Activated naive CD8-positive, alpha-beta T cell treated with anti-CD3 and anti-CD28 coated beads, Interleukin-2, amount 50 U/mL, for 24 hours (primary cell): ENCODE data around the gene FGF6.
A peak's percentile ranks its signal among the peaks of the same experiment; 100 is the strongest.

Experiments used
- ATAC-seq: fragments of 150-1000 bp; cut with Tn5 transposase; one replicate; pipeline ENCODE4 v1.10.0; 2021
- DNase-seq: peaks from one replicate; pipeline ENCODE4 v3.0.0; 2021
- H3K27ac Mint-ChIP-seq: one replicate; pipeline ENCODE4 v1.8.0; 2021; ENCODE audit warnings: mild to moderate bottlenecking, mixed read lengths
- H3K27me3 Mint-ChIP-seq: one replicate; pipeline ENCODE4 v1.8.0; 2021; ENCODE audit warnings: mixed read lengths
- H3K36me3 Mint-ChIP-seq: one replicate; pipeline ENCODE4 v1.8.0; 2021; ENCODE audit warnings: low read depth, mixed read lengths
- H3K4me1 Mint-ChIP-seq: one replicate; pipeline ENCODE4 v1.8.0; 2021; ENCODE audit warnings: mixed read lengths
- H3K4me3 Mint-ChIP-seq: one replicate; pipeline ENCODE4 v1.8.0; 2021; ENCODE audit warnings: mild to moderate bottlenecking, moderate library complexity, mixed read lengths
- H3K9me3 Mint-ChIP-seq: one replicate; pipeline ENCODE4 v1.8.0; 2021; ENCODE audit warnings: mixed read lengths

FGF6 gene

DNA sequence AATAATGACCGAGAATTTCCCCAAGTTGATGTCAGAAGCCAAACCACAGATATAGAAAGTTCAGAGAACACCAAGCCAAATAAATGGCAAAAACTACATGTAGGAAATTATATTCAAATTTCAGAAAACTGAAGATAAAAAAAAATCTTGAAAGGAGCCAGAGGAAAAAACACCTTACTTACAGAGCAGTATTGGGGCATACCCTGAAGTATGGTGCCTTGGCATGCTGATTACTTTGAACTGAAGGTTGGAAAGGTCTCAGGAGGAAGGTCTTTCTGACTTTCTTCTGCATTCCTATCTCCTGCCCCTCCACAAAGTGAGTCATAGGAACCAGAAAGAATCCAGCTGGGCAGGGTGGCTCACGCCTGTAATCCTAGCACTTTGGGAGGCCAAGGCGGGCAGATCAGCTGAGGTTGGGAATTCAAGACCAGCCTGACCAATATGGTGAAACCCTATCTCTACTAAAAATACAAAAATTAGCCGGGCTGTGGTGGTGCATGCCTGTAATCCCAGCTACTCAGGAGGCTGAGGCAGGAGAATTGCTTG is 8.8 kb upstream of the FGF6 start:
- ATAC-seq (peak; percentile 72), DNase-seq (no peak)
- H3K27me3 Mint-ChIP-seq: peaks cover 4% of the 10 kb centered on the region
- peaks cover 20% of the 10 kb centered on the region for H3K4me1 Mint-ChIP-seq
- peaks cover 7% of the 10 kb centered on the region for H3K9me3 Mint-ChIP-seq
- H3K27ac Mint-ChIP-seq: peak overlapping the region; percentile 0
- H3K36me3 Mint-ChIP-seq: peaks cover 2% of the 10 kb centered on the region
- H3K4me3 Mint-ChIP-seq: no peak overlapping the region

DNA sequence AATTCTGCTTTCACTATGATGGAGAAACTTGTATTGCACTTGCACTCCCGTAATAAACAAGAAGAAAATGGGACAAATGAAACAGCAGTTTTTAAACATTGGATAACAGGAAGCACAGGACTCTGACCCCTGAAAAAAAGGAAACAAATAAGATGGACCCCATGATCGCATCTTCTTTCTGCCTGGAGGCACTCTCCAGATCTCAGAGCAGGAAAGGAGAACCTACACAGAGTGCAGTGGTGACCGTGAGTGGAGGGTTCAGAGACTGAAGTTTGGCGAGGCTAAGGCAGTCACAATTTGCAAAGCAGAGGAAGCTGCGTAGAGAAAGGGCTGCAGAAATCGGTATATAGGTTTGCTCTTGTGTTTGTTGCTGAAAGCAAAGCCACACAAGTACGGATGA is 6.1 kb upstream of the FGF6 start:
- Mint-ChIP-seq H3K9me3 (peaks cover 7% of the 10 kb centered on the region), H3K27ac (no peak overlapping the region), H3K4me1 (peaks cover 20% of the 10 kb centered on the region), H3K27me3 (peaks cover 4% of the 10 kb centered on the region), H3K4me3 (no peak overlapping the region), H3K36me3 (peaks cover 2% of the 10 kb centered on the region)
- ATAC-seq: no peak
- no peak for DNase-seq

DNA sequence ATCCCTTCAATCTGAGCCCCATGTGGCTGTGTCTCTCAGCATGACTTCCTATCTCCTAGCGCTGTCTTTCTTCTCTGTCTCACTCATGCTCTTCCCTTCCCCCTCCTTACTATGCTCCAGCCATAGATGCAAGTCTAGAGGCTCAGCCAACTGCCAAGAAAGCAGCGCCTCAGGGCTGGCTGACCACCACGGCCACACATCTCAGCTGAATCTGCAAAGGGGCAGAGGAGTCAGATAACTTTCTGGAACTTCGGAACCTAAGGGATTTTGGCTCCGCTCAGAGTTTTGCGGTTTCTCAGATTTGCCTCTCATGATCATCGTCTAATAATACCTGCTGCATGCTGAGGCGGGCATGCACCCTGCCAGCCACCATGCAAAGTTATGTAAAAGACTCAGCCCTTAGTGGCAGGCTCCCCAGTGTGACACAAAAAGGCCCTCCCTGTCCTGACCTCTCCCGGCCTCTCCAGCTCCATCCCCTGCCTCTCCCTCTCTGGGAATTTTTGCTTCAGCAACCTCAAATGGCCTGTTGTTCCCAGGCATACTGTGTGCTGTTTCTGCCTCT is 5.0 kb upstream of the FGF6 start:
- Mint-ChIP-seq H3K27ac (no peak overlapping the region), H3K36me3 (peaks cover 2% of the 10 kb centered on the region), H3K27me3 (peaks cover 4% of the 10 kb centered on the region), H3K9me3 (peaks cover 7% of the 10 kb centered on the region), H3K4me1 (peaks cover 20% of the 10 kb centered on the region), H3K4me3 (no peak overlapping the region)
- DNase-seq (no peak), ATAC-seq (no peak)

DNA sequence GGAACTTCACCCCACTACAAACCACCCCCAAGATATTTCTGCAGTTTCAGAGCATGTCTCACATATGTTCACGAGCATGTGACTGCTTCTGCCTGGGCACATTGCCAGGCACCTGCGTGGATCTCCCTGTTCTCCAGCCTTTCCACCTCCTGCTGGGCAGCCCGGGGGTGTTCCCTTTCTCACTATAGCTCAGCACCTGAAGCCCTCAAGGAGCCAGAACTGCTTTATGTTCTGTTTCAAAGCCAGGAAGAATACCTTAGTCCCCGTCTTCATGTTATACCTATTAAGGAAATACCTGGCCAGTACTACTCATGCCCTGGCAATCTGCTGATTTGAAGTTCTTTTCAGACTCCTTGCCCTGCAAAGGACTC is 4.2 kb upstream of the FGF6 start:
- H3K4me1 Mint-ChIP-seq: peaks cover 17% of the 10 kb centered on the region
- H3K36me3 Mint-ChIP-seq: peaks cover 2% of the 10 kb centered on the region
- H3K27ac Mint-ChIP-seq: no peak overlapping the region
- no peak overlapping the region for H3K4me3 Mint-ChIP-seq
- no peak for DNase-seq
- peaks cover 7% of the 10 kb centered on the region for H3K9me3 Mint-ChIP-seq
- H3K27me3 Mint-ChIP-seq: peaks cover 4% of the 10 kb centered on the region
- no peak for ATAC-seq

DNA sequence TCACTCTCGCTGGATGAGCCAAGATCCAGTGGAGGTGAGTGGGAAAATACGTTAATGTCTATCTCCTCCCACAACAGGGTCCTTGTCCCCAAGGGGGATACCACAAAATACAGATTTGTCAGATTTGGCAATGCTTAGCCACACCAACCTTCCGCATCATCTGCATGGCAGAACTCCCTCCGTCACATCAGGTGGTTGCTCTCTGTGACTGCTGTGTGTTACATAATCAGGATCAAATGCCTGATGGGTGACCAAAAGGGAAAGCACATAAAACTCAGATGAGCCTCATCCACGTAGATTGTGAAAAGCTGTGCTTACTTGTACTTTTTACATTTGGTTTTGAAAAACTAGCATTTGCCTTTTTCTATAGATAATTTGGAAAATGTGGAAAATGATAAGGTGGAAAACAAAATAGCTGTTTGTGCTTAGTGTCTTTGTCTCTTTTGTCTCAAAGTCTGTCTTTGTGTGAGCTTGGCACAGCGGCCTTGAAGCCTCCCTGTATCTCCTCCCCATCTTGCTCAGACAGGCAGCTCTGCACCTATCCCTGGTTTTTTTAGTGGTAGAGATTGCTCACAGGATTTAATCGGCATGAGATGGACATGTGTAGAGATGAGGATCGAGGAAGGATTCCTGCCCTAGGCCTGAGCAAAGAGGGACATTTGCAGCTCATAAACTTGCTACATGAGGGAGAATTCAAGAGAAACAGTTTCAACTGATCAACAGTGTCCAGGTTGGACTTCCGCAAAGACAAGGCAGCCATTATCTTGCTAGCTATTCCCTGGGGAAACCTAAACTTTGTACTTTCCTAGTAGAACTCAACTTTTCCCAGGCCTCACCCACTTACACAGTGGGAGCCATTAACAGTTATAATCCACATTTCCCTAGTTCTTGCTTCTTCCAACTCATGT is 3.6 kb upstream of the FGF6 start:
- Mint-ChIP-seq H3K27me3 (peaks cover 4% of the 10 kb centered on the region), H3K4me3 (no peak overlapping the region), H3K4me1 (peaks cover 13% of the 10 kb centered on the region), H3K27ac (no peak overlapping the region), H3K9me3 (peaks cover 7% of the 10 kb centered on the region), H3K36me3 (peaks cover 2% of the 10 kb centered on the region)
- ATAC-seq: no peak
- no peak for DNase-seq

DNA sequence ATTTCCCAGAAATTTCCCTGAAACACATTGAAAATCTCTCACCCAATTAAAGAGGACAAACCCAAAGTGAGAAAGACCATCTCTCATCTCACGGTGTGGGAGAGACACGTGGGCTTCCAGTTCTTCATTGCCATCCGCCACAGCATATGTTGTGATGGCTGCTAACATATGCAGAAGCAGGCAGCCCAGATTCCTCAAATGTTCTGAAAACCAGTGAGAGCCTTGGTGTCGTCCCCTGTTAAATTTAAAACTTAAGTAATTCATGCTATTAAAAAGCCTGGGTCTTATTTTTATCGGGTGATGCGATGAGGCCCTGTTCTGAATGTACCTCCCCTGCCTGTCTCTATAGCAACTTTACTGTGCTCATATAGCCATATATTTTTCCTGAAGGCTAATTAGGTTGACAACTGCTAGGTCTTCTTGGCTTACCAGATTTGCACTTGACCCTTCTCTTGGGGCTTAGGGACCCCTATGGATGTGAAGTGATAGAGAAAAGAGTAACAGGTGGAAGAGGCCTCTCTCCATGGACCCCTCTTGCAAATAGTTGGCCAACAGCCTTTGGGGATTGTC is 2.8 kb upstream of the FGF6 start:
- H3K4me3 Mint-ChIP-seq: no peak overlapping the region
- H3K27ac Mint-ChIP-seq: no peak overlapping the region
- peaks cover 6% of the 10 kb centered on the region for H3K4me1 Mint-ChIP-seq
- no peak for DNase-seq
- H3K27me3 Mint-ChIP-seq: peaks cover 4% of the 10 kb centered on the region
- H3K36me3 Mint-ChIP-seq: peaks cover 2% of the 10 kb centered on the region
- peaks cover 3% of the 10 kb centered on the region for H3K9me3 Mint-ChIP-seq
- ATAC-seq: no peak

DNA sequence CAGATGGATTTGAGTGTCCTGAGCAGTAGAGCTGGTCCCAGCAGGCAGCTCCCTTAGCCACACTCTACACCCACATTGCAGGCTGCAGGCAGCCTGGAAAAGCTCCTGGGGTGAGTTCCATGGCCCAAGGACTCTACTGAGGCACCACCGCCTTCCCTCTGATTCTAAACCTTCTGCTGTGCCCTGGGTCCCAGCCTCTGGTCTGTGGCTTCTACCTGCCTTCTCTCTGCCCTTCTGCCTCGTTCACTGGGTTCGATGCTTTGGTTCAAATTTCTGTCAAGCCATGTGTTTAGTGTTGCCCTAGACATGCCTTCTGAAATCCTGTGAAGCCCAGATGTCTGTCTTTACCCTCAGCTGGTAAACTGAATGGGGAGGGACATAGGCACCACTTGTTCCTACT is 1.5 kb upstream of the FGF6 start:
- no peaks in the 10 kb centered on the region for H3K9me3 Mint-ChIP-seq
- H3K4me3 Mint-ChIP-seq: no peak overlapping the region
- no peaks in the 10 kb centered on the region for H3K4me1 Mint-ChIP-seq
- H3K36me3 Mint-ChIP-seq: no peaks in the 10 kb centered on the region
- H3K27ac Mint-ChIP-seq: no peak overlapping the region
- ATAC-seq (no peak), DNase-seq (no peak)
- H3K27me3 Mint-ChIP-seq: peaks cover 4% of the 10 kb centered on the region

DNA sequence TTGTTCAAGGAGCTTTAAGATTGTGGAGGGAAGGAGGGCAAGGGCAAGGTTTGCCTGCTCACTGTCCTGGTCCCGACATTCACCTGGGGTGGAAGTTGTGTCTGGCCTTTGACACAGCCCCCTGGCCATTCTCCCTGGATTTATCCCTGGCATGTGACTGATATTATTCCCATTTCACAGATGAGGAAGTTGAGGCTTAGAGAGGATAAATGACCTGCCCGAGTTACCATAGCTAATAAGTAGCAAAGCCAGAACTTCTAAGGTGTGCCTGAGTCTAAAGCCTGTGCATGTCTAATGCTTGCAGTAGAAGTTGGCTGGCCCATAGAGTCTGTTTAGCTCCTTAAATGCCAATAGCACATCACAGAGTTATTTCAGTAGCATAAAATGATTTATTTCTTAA is 720 bp upstream of the FGF6 start:
- DNase-seq (no peak), ATAC-seq (no peak)
- Mint-ChIP-seq H3K27me3 (peaks cover 2% of the 10 kb centered on the region), H3K4me3 (no peak overlapping the region), H3K27ac (no peak overlapping the region), H3K36me3 (no peaks in the 10 kb centered on the region), H3K9me3 (no peaks in the 10 kb centered on the region), H3K4me1 (no peaks in the 10 kb centered on the region)

DNA sequence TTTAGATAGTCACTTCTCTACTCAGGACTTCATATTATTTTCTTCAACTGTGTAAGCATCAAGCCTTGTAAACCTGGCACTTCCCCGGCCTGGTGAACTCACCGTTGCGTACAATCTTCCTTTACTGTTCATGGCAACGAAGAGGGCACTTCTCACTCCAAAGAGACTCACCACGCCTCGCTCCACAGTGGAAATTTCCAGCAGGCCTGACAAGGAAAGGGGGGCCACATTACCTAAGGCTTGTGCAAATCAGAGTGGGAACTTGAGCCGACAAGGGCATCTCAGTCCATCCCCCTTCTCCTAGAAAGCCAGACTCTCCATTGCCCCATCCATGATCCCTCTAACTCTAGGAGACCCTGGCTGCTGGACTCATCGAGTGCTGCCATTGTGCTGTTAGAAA is 1.6 kb downstream of the FGF6 start:
- Mint-ChIP-seq H3K27me3 (peaks cover 2% of the 10 kb centered on the region), H3K9me3 (no peaks in the 10 kb centered on the region), H3K36me3 (no peaks in the 10 kb centered on the region), H3K27ac (no peak overlapping the region), H3K4me1 (peaks cover 7% of the 10 kb centered on the region), H3K4me3 (no peak overlapping the region)
- DNase-seq (no peak), ATAC-seq (no peak)

DNA sequence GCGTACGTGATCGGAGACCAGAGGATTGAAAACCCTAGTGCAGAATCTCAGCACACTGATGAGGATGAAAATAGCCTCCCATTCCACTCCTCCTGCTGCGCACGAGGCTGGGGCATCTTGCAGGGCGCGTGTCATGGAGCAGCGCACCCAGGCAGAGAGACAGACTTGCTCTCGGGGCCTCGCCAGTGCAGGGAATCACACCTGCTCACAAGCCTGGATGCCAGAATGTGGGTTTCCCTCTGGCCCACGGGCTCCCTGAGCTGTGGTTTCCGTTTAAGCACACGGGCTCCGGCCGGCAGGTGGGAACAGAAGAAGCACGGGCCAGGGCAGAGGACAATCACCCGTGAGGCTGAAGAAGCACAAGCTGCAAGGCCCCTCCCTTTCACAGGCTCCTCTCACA is 2.0 kb downstream of the FGF6 start:
- ATAC-seq (no peak), DNase-seq (no peak)
- peaks cover 2% of the 10 kb centered on the region for H3K27me3 Mint-ChIP-seq
- no peaks in the 10 kb centered on the region for H3K9me3 Mint-ChIP-seq
- H3K36me3 Mint-ChIP-seq: no peaks in the 10 kb centered on the region
- H3K4me1 Mint-ChIP-seq: peaks cover 11% of the 10 kb centered on the region
- no peak overlapping the region for H3K4me3 Mint-ChIP-seq
- H3K27ac Mint-ChIP-seq: no peak overlapping the region

DNA sequence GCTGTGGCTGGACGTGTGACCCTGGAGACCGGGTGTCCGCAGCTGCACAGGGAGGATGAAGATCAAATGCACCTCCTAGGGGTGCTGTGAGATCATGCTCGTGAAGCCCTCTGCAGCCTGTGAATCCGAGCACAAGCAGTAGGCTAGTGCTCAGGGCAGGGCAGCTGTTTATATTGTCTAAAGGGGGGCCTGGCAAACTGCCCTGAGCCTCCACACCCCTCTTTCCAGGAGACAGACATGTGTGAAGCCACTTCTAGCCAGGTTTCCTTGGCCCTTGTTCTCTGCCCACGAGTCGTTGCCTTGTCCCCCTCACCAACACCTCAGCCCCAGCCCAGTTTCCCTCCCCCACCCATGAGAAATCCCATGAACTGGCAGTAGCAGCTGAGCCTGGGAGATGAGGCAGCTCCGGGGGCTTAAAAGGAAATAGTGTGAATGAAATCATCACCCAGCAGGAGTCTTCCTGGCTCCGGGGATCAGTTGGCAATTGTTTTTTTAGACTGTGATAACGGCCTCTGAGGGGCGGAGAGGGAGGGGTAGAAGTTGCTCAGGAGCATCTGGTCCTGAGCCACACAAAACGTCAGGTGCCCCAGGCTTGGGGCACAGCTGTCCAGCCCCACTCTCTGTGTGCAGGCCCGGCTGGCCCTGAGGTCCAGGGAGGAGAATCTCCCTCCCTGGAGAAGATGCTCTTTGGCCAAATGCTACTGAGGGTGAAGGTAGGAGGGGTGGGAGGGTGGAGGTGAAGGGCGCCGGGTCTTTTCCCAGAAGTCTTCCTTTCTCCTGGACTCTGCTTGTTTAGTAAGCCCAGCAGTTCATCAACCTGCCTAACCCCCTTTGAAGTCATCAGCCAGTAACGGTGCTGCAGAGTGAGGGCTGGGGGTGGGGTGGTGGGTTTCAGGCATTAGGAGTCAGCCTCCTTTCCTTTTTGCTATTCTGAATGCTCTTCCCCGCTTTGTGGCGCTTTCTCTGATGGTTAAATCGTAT is 4.0 kb downstream of the FGF6 start:
- DNase-seq: no peak
- Mint-ChIP-seq H3K9me3 (no peaks in the 10 kb centered on the region), H3K4me3 (no peak overlapping the region)

DNA sequence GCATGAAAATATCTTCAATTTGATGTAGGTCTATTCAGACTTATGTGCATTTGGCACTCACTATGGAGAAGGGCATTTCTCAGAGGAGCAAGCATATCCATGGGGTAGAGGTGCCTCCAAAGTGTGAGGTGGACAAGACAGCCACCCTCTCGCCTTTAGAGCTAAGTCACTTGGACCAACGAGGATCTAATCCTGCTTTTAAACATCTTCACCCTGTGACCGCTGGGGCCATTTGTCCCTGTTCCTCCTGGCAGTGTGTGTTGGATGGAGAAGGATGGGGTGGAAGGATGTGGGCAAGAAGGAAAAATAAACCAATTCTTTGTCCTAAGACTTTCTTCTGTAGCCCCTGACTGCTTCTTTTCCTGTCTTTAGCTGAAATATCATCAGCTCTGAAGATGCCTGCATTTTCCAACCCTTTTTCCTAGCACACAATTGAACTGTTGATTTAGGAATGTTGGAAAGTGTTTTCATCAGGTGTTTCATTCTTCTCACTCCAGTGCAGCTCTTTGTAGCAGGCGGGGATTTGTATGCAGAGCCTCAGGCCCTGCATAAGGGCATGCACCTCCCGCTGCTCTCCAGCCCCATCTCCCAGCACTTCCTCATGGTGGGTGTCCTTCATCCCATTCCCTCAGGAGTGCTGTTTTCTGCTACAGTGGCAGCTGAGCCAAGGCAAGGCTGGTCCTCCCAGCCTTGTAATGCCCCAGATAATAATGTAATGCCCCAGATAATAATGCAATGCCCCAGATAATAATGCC is 5.3 kb downstream of the FGF6 start:
- Mint-ChIP-seq H3K36me3 (no peaks in the 10 kb centered on the region), H3K27ac (no peak overlapping the region), H3K4me1 (peaks cover 11% of the 10 kb centered on the region), H3K9me3 (no peaks in the 10 kb centered on the region), H3K27me3 (peaks cover 2% of the 10 kb centered on the region), H3K4me3 (no peak overlapping the region)
- no peak for ATAC-seq
- no peak for DNase-seq

More for the DNA sequence above, 4.0 kb downstream of the FGF6 start:
- peaks cover 2% of the 10 kb centered on the region for H3K27me3 Mint-ChIP-seq
- no peaks in the 10 kb centered on the region for H3K36me3 Mint-ChIP-seq
- H3K27ac Mint-ChIP-seq: no peak overlapping the region
- peaks cover 11% of the 10 kb centered on the region for H3K4me1 Mint-ChIP-seq
- no peak for ATAC-seq

DNA sequence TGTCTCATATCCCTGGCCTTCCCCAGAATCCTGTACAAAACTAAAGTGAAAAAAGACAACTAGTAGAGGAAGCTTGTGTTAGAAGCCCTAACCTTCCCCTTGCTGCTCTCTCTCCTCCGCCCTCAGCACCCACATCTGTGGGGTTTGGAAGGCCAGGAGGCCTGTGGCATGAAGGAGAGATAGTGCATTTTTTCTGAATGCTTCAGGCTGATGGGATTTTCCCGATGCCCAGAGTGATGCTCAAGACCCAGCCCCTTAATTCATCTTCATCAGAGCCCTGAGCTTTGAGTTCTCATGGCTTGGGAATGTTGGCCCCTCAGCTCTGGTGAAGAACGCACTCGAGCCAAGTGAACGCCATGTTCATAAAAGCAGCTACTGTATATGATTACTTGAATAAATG is 5.9 kb downstream of the FGF6 start:
- ATAC-seq (no peak), DNase-seq (no peak)
- H3K27me3 Mint-ChIP-seq: peaks cover 2% of the 10 kb centered on the region
- no peaks in the 10 kb centered on the region for H3K9me3 Mint-ChIP-seq
- no peaks in the 10 kb centered on the region for H3K36me3 Mint-ChIP-seq
- H3K4me3 Mint-ChIP-seq: no peak overlapping the region
- H3K27ac Mint-ChIP-seq: no peak overlapping the region
- H3K4me1 Mint-ChIP-seq: peaks cover 11% of the 10 kb centered on the region
